H9 (cell line): ENCODE results near the gene NAV1. TPM values are rescaled to one million over a fixed set of nuclear protein-coding genes. Genes with fewer than 3 reads are reported as not detected.

ENCODE experiments used
- DNase-seq: peaks from one replicate; pipeline ENCODE4 v3.0.0-alpha.2; 2017
- H2AFZ ChIP-seq: one replicate; pipeline ENCODE4 v1.6.1; 2013; ENCODE audit warnings: mild to moderate bottlenecking, low read length, control low read depth, moderate library complexity
- H2AK5ac ChIP-seq: 2 replicates; pipeline ENCODE4 v1.6.1; 2013; ENCODE audit warnings: low read length, control low read depth, mixed read lengths; ENCODE audit not compliant: insufficient read length
- H2BK120ac ChIP-seq: one replicate; pipeline ENCODE4 v1.6.1; 2013; ENCODE audit warnings: low read depth, mild to moderate bottlenecking, low read length, control low read depth, inconsistent platforms; ENCODE audit not compliant: poor library complexity, severe bottlenecking
- H2BK12ac ChIP-seq: 2 replicates; pipeline ENCODE4 v1.6.1; 2013; ENCODE audit warnings: low read length, control low read depth, mixed read lengths, low read depth; ENCODE audit not compliant: insufficient read length
- H2BK15ac ChIP-seq: 2 replicates; pipeline ENCODE4 v1.6.1; 2013; ENCODE audit warnings: low read depth, low read length, control low read depth
- H2BK20ac ChIP-seq: one replicate; pipeline ENCODE4 v1.6.1; 2013; ENCODE audit warnings: low read depth, mild to moderate bottlenecking, low read length, control low read depth, inconsistent platforms; ENCODE audit not compliant: poor library complexity, severe bottlenecking
- H2BK5ac ChIP-seq: 2 replicates; pipeline ENCODE4 v1.6.1; 2013; ENCODE audit warnings: low read length, control low read depth, mixed read lengths; ENCODE audit not compliant: insufficient read length
- H3K14ac ChIP-seq: 2 replicates; pipeline ENCODE4 v1.6.1; 2013; ENCODE audit warnings: low read length, control low read depth; ENCODE audit not compliant: insufficient read depth
- H3K18ac ChIP-seq: 2 replicates; pipeline ENCODE4 v1.6.1; 2013; ENCODE audit warnings: low read depth, mild to moderate bottlenecking, mixed read lengths, low read length, control low read depth; ENCODE audit not compliant: insufficient read length
- H3K23ac ChIP-seq: 2 replicates; pipeline ENCODE4 v1.6.1; 2013; ENCODE audit warnings: low read length, control low read depth, mixed read lengths, low read depth; ENCODE audit not compliant: insufficient read length
- H3K23me2 ChIP-seq: 2 replicates; pipeline ENCODE4 v1.6.1; 2013; ENCODE audit warnings: low read depth, mild to moderate bottlenecking, mixed read lengths, low read length, control low read depth; ENCODE audit not compliant: insufficient read length, poor library complexity, severe bottlenecking
- H3K27ac ChIP-seq: 2 replicates; pipeline ENCODE4 v1.5.1; 2013; ENCODE audit warnings: low read length, control low read depth, mixed read lengths, low read depth; ENCODE audit not compliant: insufficient read length
- H3K27me3 ChIP-seq: 2 replicates; pipeline ENCODE4 v1.6.1; 2013; ENCODE audit warnings: low read length, control low read depth, inconsistent platforms; ENCODE audit not compliant: insufficient read depth
- H3K4ac ChIP-seq: 2 replicates; pipeline ENCODE4 v1.6.1; 2013; ENCODE audit warnings: low read depth, mild to moderate bottlenecking, control low read depth, inconsistent platforms, low read length, moderate library complexity
- H3K4me1 ChIP-seq: 2 replicates; pipeline ENCODE4 v1.6.1; 2013; ENCODE audit warnings: low read length, control low read depth, inconsistent platforms; ENCODE audit not compliant: insufficient read depth
- H3K4me2 ChIP-seq: 2 replicates; pipeline ENCODE4 v1.6.1; 2013; ENCODE audit warnings: low read length, control low read depth, mixed read lengths; ENCODE audit not compliant: insufficient read length, insufficient read depth
- H3K56ac ChIP-seq: 2 replicates; pipeline ENCODE4 v1.6.1; 2013; ENCODE audit warnings: low read depth, mild to moderate bottlenecking, mixed read lengths, low read length, control low read depth; ENCODE audit not compliant: insufficient read length
- H3K79me1 ChIP-seq: 2 replicates; pipeline ENCODE4 v1.6.1; 2013; ENCODE audit warnings: low read depth, mild to moderate bottlenecking, moderate library complexity, low read length, control low read depth, inconsistent platforms; ENCODE audit not compliant: insufficient read depth, poor library complexity, severe bottlenecking
- H3K79me2 ChIP-seq: 2 replicates; pipeline ENCODE4 v1.6.1; 2013; ENCODE audit warnings: low read length, control low read depth, inconsistent platforms; ENCODE audit not compliant: insufficient read depth
- H3K9ac ChIP-seq: 2 replicates; pipeline ENCODE4 v1.6.1; 2013; ENCODE audit warnings: low read length, control low read depth, mixed read lengths; ENCODE audit not compliant: insufficient read length; ENCODE audit errors: extremely low read depth
- H3K9me3 ChIP-seq: one replicate; pipeline ENCODE4 v1.6.1; 2013; ENCODE audit warnings: low read depth, low read length, inconsistent platforms; ENCODE audit not compliant: control insufficient read depth
- H3T11ph ChIP-seq: one replicate; pipeline ENCODE4 v1.6.1; 2013; ENCODE audit warnings: mild to moderate bottlenecking, low read length, control low read depth, inconsistent platforms
- H4K20me1 ChIP-seq: one replicate; pipeline ENCODE4 v1.6.1; 2013; ENCODE audit not compliant: control insufficient read depth, insufficient read length, insufficient read depth
- H4K5ac ChIP-seq: 2 replicates; pipeline ENCODE4 v1.6.1; 2013; ENCODE audit warnings: low read depth, mild to moderate bottlenecking, mixed read lengths, low read length, control low read depth; ENCODE audit not compliant: insufficient read length
- H4K8ac ChIP-seq: replicated peaks from 2 replicates; pipeline ENCODE4 v1.6.1; 2013; ENCODE audit warnings: low read length, control low read depth, mixed read lengths, low read depth; ENCODE audit not compliant: insufficient read length
- H4K91ac ChIP-seq: 2 replicates; pipeline ENCODE4 v1.6.1; 2013; ENCODE audit warnings: low read depth, mild to moderate bottlenecking, moderate library complexity, mixed read lengths, low read length, control low read depth; ENCODE audit not compliant: insufficient read length
- H3K27ac Mint-ChIP-seq, 3 experiments: 2 replicates in 2 of 3; 3 replicates in 1 of 3; pipeline ENCODE4 v1.8.0; 2020 to 2021; ENCODE audit warnings: mixed read lengths in 3 of 3, mild to moderate bottlenecking in 1 of 3, moderate library complexity in 1 of 3
- H3K27me3 Mint-ChIP-seq: 2 replicates; pipeline ENCODE4 v1.8.0; 2021; ENCODE audit warnings: low read depth, mild to moderate bottlenecking, moderate library complexity, mixed read lengths
- H3K36me3 Mint-ChIP-seq, 3 experiments: 2 replicates in 2 of 3; 3 replicates in 1 of 3; pipeline ENCODE4 v1.8.0; 2020 to 2021; ENCODE audit warnings: low read depth in 3 of 3, mixed read lengths in 3 of 3; ENCODE audit not compliant: insufficient read depth in 1 of 3
- H3K4me1 Mint-ChIP-seq, 2 experiments: 2 replicates each; pipeline ENCODE4 v1.8.0; 2020; ENCODE audit warnings: mixed read lengths in 2 of 2
- H3K4me3 Mint-ChIP-seq, 2 experiments: 2 replicates in 1 of 2; 3 replicates in 1 of 2; pipeline ENCODE4 v1.8.0; 2020 to 2021; ENCODE audit warnings: mild to moderate bottlenecking in 2 of 2, mixed read lengths in 2 of 2, moderate library complexity in 1 of 2
- H3K9me3 Mint-ChIP-seq, 2 experiments: 2 replicates in 1 of 2; 3 replicates in 1 of 2; pipeline ENCODE4 v1.8.0; 2020; ENCODE audit warnings: mild to moderate bottlenecking in 2 of 2, mixed read lengths in 2 of 2, moderate library complexity in 1 of 2
- CTCF ChIP-seq: fragments of 200-600 bp; sonication (generic); conservative IDR thresholded peaks from 3 replicates; pipeline ENCODE4 v1.8.0; 2021; ENCODE audit warnings: antibody characterized with exemption, mild to moderate bottlenecking
- WGBS: extraction: QIAGEN DNeasy Blood & Tissue Kit; methylation state at CpG from one replicate; pipeline ENCODE4 v1.1.7; 2013; ENCODE audit warnings: missing lambda C conversion rate, low lambda C conversion rate, mixed read lengths; ENCODE audit not compliant: insufficient read length; ENCODE audit errors: extremely low coverage; 5-methylcytosine and 5-hydroxymethylcytosine counted together
- total RNA-seq: library from RNA; stranded (reverse); gene quantifications from 2 replicates; pipeline ENCODE4 v1.2.1, GENCODE V29; 2021

NAV1 gene
- total RNA-seq, 1 experiment from 2014 or later: 20.5 TPM

GRCh38 chr1:201515062-201515750, 23.7 kb upstream of the NAV1 start:
- Histone ChIP-seq H3K23ac (no peak overlapping the region), H3K9ac (no peak overlapping the region), H2AFZ (no peak overlapping the region), H4K91ac (no peak overlapping the region), H2BK120ac (no peak overlapping the region), H3K27ac (no peak overlapping the region), H2BK5ac (no peak overlapping the region), H4K20me1 (no peaks in the 10 kb centered on the region), H4K8ac (no peak overlapping the region), H3K79me1 (no peaks in the 10 kb centered on the region), H4K5ac (no peak overlapping the region), H3K9me3 (no peaks in the 10 kb centered on the region), H3K79me2 (no peaks in the 10 kb centered on the region), H3K56ac (no peak overlapping the region), H2BK20ac (no peak overlapping the region), H3T11ph (no peak overlapping the region), H3K23me2 (no peaks in the 10 kb centered on the region), H3K4me2 (no peak overlapping the region), H3K4me1 (no peaks in the 10 kb centered on the region; the same call in 1 of the 2 replicates), H3K14ac (no peak overlapping the region), H2BK12ac (no peak overlapping the region), H3K27me3 (no peaks in the 10 kb centered on the region), H2BK15ac (no peak overlapping the region), H2AK5ac (no peak overlapping the region), H3K18ac (no peak overlapping the region), H3K4ac (no peak overlapping the region)
- DNase-seq: no peak
- WGBS: no CpG with 5 or more reads among the region's 9 CpGs
- Mint-ChIP-seq H3K27me3 (peaks cover 3% of the 10 kb centered on the region; the same call in 1 of the 2 replicates), H3K4me1 (peaks cover 19 to 20% of the 10 kb centered on the region in 2 experiments), H3K36me3 (no peaks in the 10 kb centered on the region), H3K9me3 (no peaks in the 10 kb centered on the region), H3K27ac (no peak overlapping the region; a peak in 1 of 7 replicates), H3K4me3 (no peak overlapping the region)
- no peak for TF ChIP-seq CTCF
